Panc1 (cell line): ENCODE data around the gene FAM168B. TPM values are rescaled to one million over a fixed set of nuclear protein-coding genes. Genes with fewer than 3 reads are reported as not detected.

Source experiments
- ATAC-seq: fragments of 200-7000 bp; cut with Tn5 transposase; 2 replicates; pipeline ENCODE4 v1.9.1; 2020; ENCODE audit warnings: mild to moderate bottlenecking, moderate library complexity
- BruUV-seq: library from RNA; stranded (reverse); fragments of 400-500 nt; replicated peaks from 2 replicates; lab custom pipeline; 2021; lab: Mats Ljungman, UMichigan
- CTCF ChIA-PET: fragments of 300-600 bp; sonication (Branson Sonifier 250); formaldehyde crosslinking; loops from one replicate; lab custom pipeline; 2022; ENCODE audit warnings: antibody characterized with exemption; lab: Charles Lee
- POLR2A ChIA-PET: fragments of 300-600 bp; sonication (Branson Sonifier 250); formaldehyde crosslinking; loops from one replicate; lab custom pipeline; 2022; ENCODE audit warnings: antibody characterized with exemption; lab: Charles Lee
- DNase-seq: peaks from one replicate; pipeline ENCODE4 v3.0.0-alpha.2; 2010; ENCODE audit warnings: low read depth, low spot score
- H3K27ac ChIP-seq: 2 replicates; pipeline ENCODE4 v1.5.1; 2011; ENCODE audit warnings: mild to moderate bottlenecking, low read length, inconsistent platforms
- H3K27me3 ChIP-seq: fragments of 200-500 bp; sonication (Bioruptor generic); 2 replicates; pipeline ENCODE4 v1.6.0; 2014; ENCODE audit warnings: low read length, inconsistent platforms; ENCODE audit not compliant: control insufficient read depth, insufficient read depth
- H3K36me3 ChIP-seq: fragments of 200-500 bp; sonication (Bioruptor generic); 2 replicates; pipeline ENCODE4 v1.5.1; 2014; ENCODE audit warnings: inconsistent platforms, mild to moderate bottlenecking, low read length, moderate library complexity; ENCODE audit not compliant: control insufficient read depth, insufficient read depth
- H3K4me1 ChIP-seq: 2 replicates; pipeline ENCODE4 v1.5.1; 2011; ENCODE audit warnings: inconsistent platforms, mild to moderate bottlenecking, low read length, moderate library complexity; ENCODE audit not compliant: control insufficient read depth, insufficient read depth
- H3K4me3 ChIP-seq, 2 experiments: 2 replicates each; pipeline ENCODE4 v1.5.1; 2011 to 2012; ENCODE audit warnings: low read depth in 2 of 2, low read length in 2 of 2, mild to moderate bottlenecking in 2 of 2, inconsistent platforms in 1 of 2, moderate library complexity in 1 of 2
- H3K9me3 ChIP-seq: fragments of 200-500 bp; sonication (Bioruptor generic); 2 replicates; pipeline ENCODE4 v1.5.1; 2014; ENCODE audit warnings: low read depth, mild to moderate bottlenecking, inconsistent platforms, low read length, moderate library complexity; ENCODE audit not compliant: control insufficient read depth, insufficient read depth
- POLR2AphosphoS5 ChIP-seq: IDR thresholded peaks from 2 replicates; pipeline ENCODE4 v1.6.1; 2012; ENCODE audit warnings: mild to moderate bottlenecking, low read depth, low read length, moderate library complexity
- SIN3A ChIP-seq: IDR thresholded peaks from 2 replicates; pipeline ENCODE4 v1.6.1; 2012; ENCODE audit warnings: low read depth, mild to moderate bottlenecking, low read length, moderate library complexity, borderline replicate concordance; ENCODE audit not compliant: insufficient read depth
- TCF7L2 ChIP-seq: IDR thresholded peaks from 2 replicates; pipeline ENCODE4 v1.6.1; 2011; ENCODE audit warnings: mild to moderate bottlenecking, low read depth, low read length, inconsistent platforms
- in situ Hi-C: cut with HindIII; loops from 2 replicates; pipeline ENCODE4 v1.10.0; 2016; ENCODE audit warnings: low sequenced_read_pairs, low pct_unique_long_range_greater_than_20kb
- intact Hi-C: fragments of 100-400 bp; cut with micrococcal nuclease; formaldehyde crosslinking; loops from one replicate; pipeline ENCODE4 v1.10.0; 2022; ENCODE audit not compliant: unreplicated experiment
- total RNA-seq: library from RNA; stranded (reverse); gene quantifications from one replicate; pipeline ENCODE4 v1.2.1, GENCODE V29; 2021; ENCODE audit not compliant: unreplicated experiment
- TF ChIP-seq, protein P1 (sequence below): fragments of 450-650 bp; IDR thresholded peaks from 2 replicates; pipeline ENCODE4 v1.5.1; 2017; ENCODE audit warnings: mild to moderate bottlenecking
- TF ChIP-seq, protein P2 (sequence below), 2 experiments: IDR thresholded peaks; 2 replicates each; pipeline ENCODE4 v1.6.1; 2011 to 2012; ENCODE audit warnings: low read depth in 2 of 2, control low read depth in 1 of 2, low read length in 1 of 2, mild to moderate bottlenecking in 1 of 2, moderate library complexity in 1 of 2; ENCODE audit not compliant: insufficient read depth in 1 of 2

The FAM168B gene
- total RNA-seq, 1 experiment from 2014 or later = 137 TPM

DNA sequence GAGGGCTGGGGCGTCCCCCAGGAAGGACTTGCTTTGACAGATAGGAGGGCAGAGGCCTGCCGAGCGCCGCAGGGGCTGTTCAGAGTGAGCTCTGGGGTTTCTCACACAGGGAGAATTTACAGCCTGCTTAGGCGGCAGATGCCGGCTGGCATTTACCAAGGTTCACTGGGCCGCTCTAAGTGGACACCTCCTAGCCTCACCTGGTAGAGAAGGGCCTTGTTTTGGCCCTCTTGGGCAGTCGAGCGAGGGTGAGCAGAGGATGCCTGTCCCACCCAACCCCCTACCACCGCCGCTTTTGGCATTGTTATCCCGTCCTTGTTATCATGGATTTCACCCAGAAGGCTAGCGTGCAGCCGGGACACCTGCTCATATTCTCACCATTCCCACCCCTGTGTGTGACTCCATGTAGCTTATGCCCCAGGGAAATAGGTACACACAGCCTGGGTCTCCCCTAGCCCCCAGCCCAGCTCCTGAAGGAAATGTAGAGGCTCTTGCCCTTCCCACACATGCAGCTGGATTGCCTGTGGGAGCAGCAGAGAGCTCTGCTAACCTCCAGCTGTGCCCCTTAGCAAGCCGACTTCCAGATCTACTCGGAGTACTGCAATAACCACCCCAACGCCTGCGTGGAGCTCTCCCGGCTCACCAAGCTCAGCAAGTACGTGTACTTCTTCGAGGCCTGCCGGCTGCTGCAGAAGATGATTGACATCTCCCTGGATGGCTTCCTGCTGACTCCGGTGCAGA lies 52.4 kb downstream of the FAM168B start:
- Histone ChIP-seq H3K27ac (no peak overlapping the region), H3K36me3 (no peaks in the 10 kb centered on the region), H3K9me3 (no peaks in the 10 kb centered on the region), H3K4me3 (no peak overlapping the region), H3K27me3 (no peaks in the 10 kb centered on the region), H3K4me1 (no peaks in the 10 kb centered on the region)
- CTCF ChIA-PET = no interaction called here
- no TSS peak for BruUV-seq
- intact Hi-C loops = no loop called here
- POLR2A ChIA-PET = interaction anchor here (0.6 kb wide), 1 partner anchor 111 kb away, joined by 3 read pairs; no protein-coding TSS in a partner anchor
- ATAC-seq (no peak), DNase-seq (no peak)
- TF ChIP-seq TCF7L2 (no peak), POLR2AphosphoS5 (no peak), SIN3A (no peak)
- TF ChIP-seq, protein P1, sequence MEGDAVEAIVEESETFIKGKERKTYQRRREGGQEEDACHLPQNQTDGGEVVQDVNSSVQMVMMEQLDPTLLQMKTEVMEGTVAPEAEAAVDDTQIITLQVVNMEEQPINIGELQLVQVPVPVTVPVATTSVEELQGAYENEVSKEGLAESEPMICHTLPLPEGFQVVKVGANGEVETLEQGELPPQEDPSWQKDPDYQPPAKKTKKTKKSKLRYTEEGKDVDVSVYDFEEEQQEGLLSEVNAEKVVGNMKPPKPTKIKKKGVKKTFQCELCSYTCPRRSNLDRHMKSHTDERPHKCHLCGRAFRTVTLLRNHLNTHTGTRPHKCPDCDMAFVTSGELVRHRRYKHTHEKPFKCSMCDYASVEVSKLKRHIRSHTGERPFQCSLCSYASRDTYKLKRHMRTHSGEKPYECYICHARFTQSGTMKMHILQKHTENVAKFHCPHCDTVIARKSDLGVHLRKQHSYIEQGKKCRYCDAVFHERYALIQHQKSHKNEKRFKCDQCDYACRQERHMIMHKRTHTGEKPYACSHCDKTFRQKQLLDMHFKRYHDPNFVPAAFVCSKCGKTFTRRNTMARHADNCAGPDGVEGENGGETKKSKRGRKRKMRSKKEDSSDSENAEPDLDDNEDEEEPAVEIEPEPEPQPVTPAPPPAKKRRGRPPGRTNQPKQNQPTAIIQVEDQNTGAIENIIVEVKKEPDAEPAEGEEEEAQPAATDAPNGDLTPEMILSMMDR = no peak
- TF ChIP-seq, protein P2, sequence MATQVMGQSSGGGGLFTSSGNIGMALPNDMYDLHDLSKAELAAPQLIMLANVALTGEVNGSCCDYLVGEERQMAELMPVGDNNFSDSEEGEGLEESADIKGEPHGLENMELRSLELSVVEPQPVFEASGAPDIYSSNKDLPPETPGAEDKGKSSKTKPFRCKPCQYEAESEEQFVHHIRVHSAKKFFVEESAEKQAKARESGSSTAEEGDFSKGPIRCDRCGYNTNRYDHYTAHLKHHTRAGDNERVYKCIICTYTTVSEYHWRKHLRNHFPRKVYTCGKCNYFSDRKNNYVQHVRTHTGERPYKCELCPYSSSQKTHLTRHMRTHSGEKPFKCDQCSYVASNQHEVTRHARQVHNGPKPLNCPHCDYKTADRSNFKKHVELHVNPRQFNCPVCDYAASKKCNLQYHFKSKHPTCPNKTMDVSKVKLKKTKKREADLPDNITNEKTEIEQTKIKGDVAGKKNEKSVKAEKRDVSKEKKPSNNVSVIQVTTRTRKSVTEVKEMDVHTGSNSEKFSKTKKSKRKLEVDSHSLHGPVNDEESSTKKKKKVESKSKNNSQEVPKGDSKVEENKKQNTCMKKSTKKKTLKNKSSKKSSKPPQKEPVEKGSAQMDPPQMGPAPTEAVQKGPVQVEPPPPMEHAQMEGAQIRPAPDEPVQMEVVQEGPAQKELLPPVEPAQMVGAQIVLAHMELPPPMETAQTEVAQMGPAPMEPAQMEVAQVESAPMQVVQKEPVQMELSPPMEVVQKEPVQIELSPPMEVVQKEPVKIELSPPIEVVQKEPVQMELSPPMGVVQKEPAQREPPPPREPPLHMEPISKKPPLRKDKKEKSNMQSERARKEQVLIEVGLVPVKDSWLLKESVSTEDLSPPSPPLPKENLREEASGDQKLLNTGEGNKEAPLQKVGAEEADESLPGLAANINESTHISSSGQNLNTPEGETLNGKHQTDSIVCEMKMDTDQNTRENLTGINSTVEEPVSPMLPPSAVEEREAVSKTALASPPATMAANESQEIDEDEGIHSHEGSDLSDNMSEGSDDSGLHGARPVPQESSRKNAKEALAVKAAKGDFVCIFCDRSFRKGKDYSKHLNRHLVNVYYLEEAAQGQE (IDR thresholded peaks at IDR 0.05; ENCODE audit: insufficient read depth in 1 of 2, low read depth in 2 of 2, low read length in 1 of 2) = no peak
- in situ Hi-C loops = no loop called here

- BruUV-seq = no TSS peak
- no peaks in the 10 kb centered on the region for H3K9me3 ChIP-seq
- ATAC-seq = no peak
- no peak for DNase-seq
- in situ Hi-C loops (no loop called here), intact Hi-C loops (no loop called here)
- no peaks in the 10 kb centered on the region for H3K36me3 ChIP-seq
- H3K27ac ChIP-seq = no peak overlapping the region
- H3K4me1 ChIP-seq = no peaks in the 10 kb centered on the region
- no peak overlapping the region for H3K4me3 ChIP-seq
- ChIA-PET CTCF (no interaction called here), POLR2A (interaction anchor here (0.6 kb wide), 1 partner anchor 112 kb away, joined by 3 read pairs; no protein-coding TSS in a partner anchor)
- H3K27me3 ChIP-seq = no peaks in the 10 kb centered on the region
- no peak for TF ChIP-seq POLR2AphosphoS5
- no peak for TF ChIP-seq TCF7L2
- no peak for TF ChIP-seq SIN3A
- TF ChIP-seq, protein P2 (IDR thresholded peaks at IDR 0.05; ENCODE audit: insufficient read depth in 1 of 2, low read depth in 2 of 2, low read length in 1 of 2) = no peak
These were observed 53.2 kb downstream of the FAM168B start for GRCh38 chr2:131039908-131040660.
